SK-N-SH (cell line): ENCODE data around the gene CHMP4A. TPM values are rescaled to one million over a fixed set of nuclear protein-coding genes. Genes with fewer than 3 reads are reported as not detected.

ENCODE experiments used
- CTCF ChIA-PET: fragments of 300-600, 350-600 bp; formaldehyde crosslinking; extraction: SDS; loops from one replicate; lab custom pipeline; 2021; lab: Yijun Ruan, JAX
- POLR2A ChIA-PET: fragments of 350-600 bp; sonication (Branson Sonifier 250); formaldehyde crosslinking; extraction: SDS; loops from one replicate; lab custom pipeline; 2020; ENCODE audit warnings: antibody characterized with exemption, inconsistent platforms; lab: Yijun Ruan, JAX
- DNase-seq: peaks from one replicate; pipeline ENCODE4 v3.0.0; 2012
- H2AFZ ChIP-seq: fragments of 200-600 bp; sonication (generic); 2 replicates; pipeline ENCODE4 v1.8.1; 2016; ENCODE audit warnings: antibody characterized with exemption, mild to moderate bottlenecking, low read depth
- H3F3A ChIP-seq: fragments of 200-600 bp; sonication (generic); replicated peaks from 2 replicates; pipeline ENCODE3; 2016; ENCODE audit warnings: antibody characterized with exemption, mild to moderate bottlenecking; ENCODE audit not compliant: insufficient read depth
- H3K27ac ChIP-seq, 2 experiments: fragments of 200-500 bp in 1 of 2; fragments of 200-600 bp in 1 of 2; sonication (Bioruptor generic) in 1 of 2; sonication (generic), shearing (Covaris generic) in 1 of 2; 2 replicates each; pipeline versions ENCODE4 v1.5.1 to v1.6.1; 2014 to 2016; ENCODE audit warnings: low read depth in 2 of 2, inconsistent platforms in 1 of 2, low read length in 1 of 2, mild to moderate bottlenecking in 1 of 2, mixed read lengths in 1 of 2
- H3K27me3 ChIP-seq: fragments of 200-600 bp; sonication (generic), shearing (Covaris generic); 2 replicates; pipeline ENCODE4 v1.6.1; 2016; ENCODE audit warnings: mixed run types; ENCODE audit not compliant: insufficient read depth
- H3K36me3 ChIP-seq, 2 experiments: fragments of 200-500 bp in 1 of 2; fragments of 200-600 bp in 1 of 2; sonication (Bioruptor generic) in 1 of 2; sonication (generic) in 1 of 2; replicated peaks in 1 of 2; 2 replicates each; pipeline versions ENCODE3 to v1.5.1; 2014 to 2016; ENCODE audit warnings: low read length in 1 of 2, mild to moderate bottlenecking in 1 of 2; ENCODE audit not compliant: insufficient read depth in 2 of 2, control insufficient read depth in 1 of 2
- H3K4me1 ChIP-seq, 2 experiments: fragments of 200-500 bp in 1 of 2; fragments of 200-600 bp in 1 of 2; sonication (Bioruptor generic) in 1 of 2; sonication (generic), shearing (Covaris generic) in 1 of 2; 2 replicates each; pipeline versions ENCODE4 v1.5.1 to v1.6.1; 2014 to 2016; ENCODE audit warnings: low read depth in 1 of 2, low read length in 1 of 2, mixed run types in 1 of 2; ENCODE audit not compliant: insufficient read depth in 2 of 2, control insufficient read depth in 1 of 2
- H3K4me2 ChIP-seq: fragments of 200-600 bp; sonication (generic), shearing (Covaris generic); 2 replicates; pipeline ENCODE4 v1.6.1; 2017; ENCODE audit warnings: mixed run types
- H3K4me3 ChIP-seq, 2 experiments: fragments of 200-500 bp in 1 of 2; fragments of 200-600 bp in 1 of 2; sonication (Bioruptor generic) in 1 of 2; sonication (generic), shearing (Covaris generic) in 1 of 2; 2 replicates each; pipeline versions ENCODE4 v1.5.1 to v1.8.1; 2014 to 2016; ENCODE audit warnings: low read depth in 2 of 2, inconsistent platforms in 1 of 2, low read length in 1 of 2, mild to moderate bottlenecking in 1 of 2, mixed read lengths in 1 of 2, moderate library complexity in 1 of 2
- H3K79me2 ChIP-seq: fragments of 200-600 bp; sonication (generic); 2 replicates; pipeline ENCODE4 v1.8.1; 2017; ENCODE audit warnings: mild to moderate bottlenecking; ENCODE audit not compliant: insufficient read depth
- H3K9ac ChIP-seq: fragments of 200-600 bp; sonication (generic); 2 replicates; pipeline ENCODE4 v1.6.1; 2017; ENCODE audit warnings: mixed run types
- H3K9me2 ChIP-seq: fragments of 200-600 bp; sonication (generic); 2 replicates; pipeline ENCODE4 v1.6.1; 2017; ENCODE audit warnings: mixed run types
- H3K9me3 ChIP-seq: fragments of 200-600 bp; sonication (generic); 2 replicates; pipeline ENCODE4 v1.6.1; 2017; ENCODE audit warnings: mixed run types, mild to moderate bottlenecking, moderate library complexity
- H4K20me1 ChIP-seq: fragments of 200-600 bp; sonication (generic); 2 replicates; pipeline ENCODE4 v1.6.1; 2017; ENCODE audit warnings: mild to moderate bottlenecking, mixed run types; ENCODE audit not compliant: insufficient read depth
- ELF1 ChIP-seq: IDR thresholded peaks from 2 replicates; pipeline ENCODE4 v1.4.0; 2012
- FOXJ3 ChIP-seq: sonication (generic); formaldehyde crosslinking; IDR thresholded peaks from 2 replicates; pipeline ENCODE4 v1.5.1; 2020; ENCODE audit warnings: mild to moderate bottlenecking, missing genetic modification reagents
- GABPA ChIP-seq: IDR thresholded peaks from 2 replicates; pipeline ENCODE4 v1.4.0; 2012; ENCODE audit warnings: low read depth, mild to moderate bottlenecking
- GATA2 ChIP-seq: sonication (generic); formaldehyde crosslinking; IDR thresholded peaks from 2 replicates; pipeline ENCODE4 v1.5.0; 2020; ENCODE audit warnings: mild to moderate bottlenecking, missing genetic modification reagents
- IRF3 ChIP-seq: fragments of 150-350 bp; IDR thresholded peaks from 2 replicates; pipeline ENCODE4 v1.6.1; 2016; ENCODE audit warnings: mild to moderate bottlenecking, low read depth, low read length
- NFIC ChIP-seq: IDR thresholded peaks from 2 replicates; pipeline ENCODE4 v1.4.0; 2012; ENCODE audit warnings: borderline replicate concordance
- NRF1 ChIP-seq: IDR thresholded peaks from 2 replicates; pipeline ENCODE4 v1.6.1; 2012; ENCODE audit warnings: low read depth, mild to moderate bottlenecking, low read length
- PBX3 ChIP-seq: IDR thresholded peaks from 2 replicates; pipeline ENCODE4; 2012
- RAD21 ChIP-seq: IDR thresholded peaks from 2 replicates; pipeline ENCODE4 v1.6.1; 2012; ENCODE audit warnings: mild to moderate bottlenecking, low read length
- RFX5 ChIP-seq: IDR thresholded peaks from 2 replicates; pipeline ENCODE4 v1.6.1; 2012; ENCODE audit warnings: mild to moderate bottlenecking, improper control_type of control experiment, low read length
- RXRA ChIP-seq: IDR thresholded peaks from 2 replicates; pipeline ENCODE4 v1.4.0; 2012; ENCODE audit warnings: low read depth, mild to moderate bottlenecking, borderline replicate concordance
- SIN3A ChIP-seq: IDR thresholded peaks from 2 replicates; pipeline ENCODE4 v1.6.1; 2012; ENCODE audit warnings: low read depth, mild to moderate bottlenecking, low read length, moderate library complexity, borderline replicate concordance
- SMC3 ChIP-seq: IDR thresholded peaks from 2 replicates; pipeline ENCODE4 v1.6.1; 2012; ENCODE audit warnings: low read depth, low read length, improper control_type of control experiment
- USF1 ChIP-seq: IDR thresholded peaks from 2 replicates; pipeline ENCODE4 v1.4.0; 2012; ENCODE audit warnings: low read depth, borderline replicate concordance
- USF2 ChIP-seq: fragments of 150-350 bp; IDR thresholded peaks from 2 replicates; pipeline ENCODE4 v1.6.1; 2017; ENCODE audit warnings: antibody characterized with exemption, low read length, low read depth, borderline replicate concordance
- WGBS: methylation state at CpG from one replicate; pipeline ENCODE4 v1.1.6; 2017; ENCODE audit warnings: low lambda C conversion rate; 5-methylcytosine and 5-hydroxymethylcytosine counted together
- polyA plus RNA-seq, 3 experiments: library from polyadenylated mRNA; depleted of rRNA; stranded (reverse); fragments of >200 nt; gene quantifications; 2 replicates each; pipeline ENCODE4 v1.2.3, GENCODE V29; 2012

The CHMP4A gene
- polyA plus RNA-seq, 1 of the 3 experiments (the other 2 are of a cell fraction) = 92.4 TPM

- CTCF ChIA-PET = interaction anchor here (0.8 to 3.8 kb wide), 3 partner anchors 22 to 249 kb away, joined by 3 to 16 read pairs (median 4); partner anchors contain the start of gene IRF9
- 94% methylated on average over 10 of the region's 15 CpGs for WGBS
- Histone ChIP-seq H3K27ac (no peak overlapping the region; a peak in 1 of 4 replicates), H3K4me3 (no peak overlapping the region), H3K9ac (no peak overlapping the region), H3K9me3 (no peaks in the 10 kb centered on the region), H3K36me3 (peaks cover 21 to 91% of the 10 kb centered on the region in 2 experiments), H3F3A (peaks cover 11% of the 10 kb centered on the region), H3K79me2 (peaks cover 15% of the 10 kb centered on the region), H3K27me3 (no peaks in the 10 kb centered on the region), H3K4me2 (no peak overlapping the region), H2AFZ (no peak overlapping the region), H3K4me1 (peaks cover 6 to 15% of the 10 kb centered on the region in 2 experiments), H4K20me1 (no peaks in the 10 kb centered on the region), H3K9me2 (no peaks in the 10 kb centered on the region)
- POLR2A ChIA-PET = interaction anchor here (1.0 to 3.1 kb wide), 3 partner anchors 11 to 22 kb away, joined by 5 to 21 read pairs (median 6); partner anchors contain the start of genes IRF9, REC8 and TM9SF1
- DNase-seq = no peak
- no peak for TF ChIP-seq FOXJ3 (CRISPR knock-in tag)
- no peak for TF ChIP-seq RAD21
- no peak for TF ChIP-seq NRF1
- no peak for TF ChIP-seq RFX5
- TF ChIP-seq ELF1 = no peak
- TF ChIP-seq SMC3 = no peak
- TF ChIP-seq USF1 = no peak
- TF ChIP-seq USF2 = no peak
- TF ChIP-seq SIN3A = no peak
Observed at GRCh38 chr14:24183014-24183481, 30.2 kb downstream of the CHMP4A start.

- no peaks in the 10 kb centered on the region for H4K20me1 ChIP-seq
- H3K27me3 ChIP-seq = no peaks in the 10 kb centered on the region
- peaks cover under 1 to 9% of the 10 kb centered on the region in 2 experiments; a peak in 2 of 4 replicates for H3K4me1 ChIP-seq
- no peak overlapping the region for H3K9ac ChIP-seq
- peaks cover 8% of the 10 kb centered on the region; the same call in 1 of the 2 replicates for H3K79me2 ChIP-seq
- TF ChIP-seq IRF3 = no peak
- no peak for TF ChIP-seq GATA2 (CRISPR knock-in tag)
- TF ChIP-seq RXRA = no peak
- no peak for TF ChIP-seq GABPA
- TF ChIP-seq PBX3 = no peak
- no peak for TF ChIP-seq NFIC
- H3K36me3 ChIP-seq = peaks cover 21 to 97% of the 10 kb centered on the region in 2 experiments
- POLR2A ChIA-PET = interaction anchor here (0.6 to 3.1 kb wide), 4 partner anchors 10 to 24 kb away, joined by 3 to 21 read pairs (median 6); partner anchors contain the start of genes IRF9, REC8 and TM9SF1
- no peak for DNase-seq
- CTCF ChIA-PET = interaction anchor here (0.8 to 3.8 kb wide), 4 partner anchors 21 to 249 kb away, joined by 3 to 16 read pairs (median 8); partner anchors contain the start of gene IRF9
- no peak overlapping the region for H3K4me3 ChIP-seq
- no peaks in the 10 kb centered on the region for H3K9me3 ChIP-seq
- no peak overlapping the region for H2AFZ ChIP-seq
- no peak overlapping the region; a peak in 1 of 4 replicates for H3K27ac ChIP-seq
- no peaks in the 10 kb centered on the region for H3K9me2 ChIP-seq
- 93% methylated on average over 12 of the region's 14 CpGs for WGBS
- peaks cover 11% of the 10 kb centered on the region for H3F3A ChIP-seq
- H3K4me2 ChIP-seq = no peak overlapping the region
Observed at GRCh38 chr14:24182110-24182882, 31.0 kb downstream of the CHMP4A start.
